ENCODE measurements around the gene NRG3. TPM values are rescaled to one million over a fixed set of nuclear protein-coding genes. Genes with fewer than 3 reads are reported as not detected.

Gene NRG3
- total RNA-seq, 1 experiment from 2014 or later = 0.66 TPM

- no peak overlapping the region for H3K27ac Mint-ChIP-seq (ENCODE audit: unreplicated experiment)
- DNase-seq = no peak
- ChIA-PET POLR2A (no interaction called here), CTCF (no interaction called here)
- no peak overlapping the region for H3K4me3 Mint-ChIP-seq (ENCODE audit: unreplicated experiment)
- H3K9me3 Mint-ChIP-seq (ENCODE audit: unreplicated experiment) = peaks cover 15% of the 10 kb centered on the region
- intact Hi-C loops (cut with micrococcal nuclease; ENCODE audit: unreplicated experiment) = no loop called here
- H3K36me3 ChIP-seq (ENCODE audit: control insufficient read depth, insufficient read depth, low read length) = no peaks in the 10 kb centered on the region
- no peaks in the 10 kb centered on the region; the same call in 1 of the 2 replicates for H3K9me3 ChIP-seq
- peaks cover 2% of the 10 kb centered on the region for H3K27me3 Mint-ChIP-seq (ENCODE audit: insufficient read depth, unreplicated experiment)
- no peaks in the 10 kb centered on the region for H3K4me1 ChIP-seq
- no peaks in the 10 kb centered on the region for H3K4me1 Mint-ChIP-seq (ENCODE audit: low read depth, unreplicated experiment)
- TF ChIP-seq CTCF (IDR thresholded peaks at IDR 0.05; ENCODE audit: insufficient read depth in 1 of 2, low read depth in 1 of 2, low read length in 1 of 2, severe bottlenecking in 1 of 2, unreplicated experiment in 1 of 2) = no peak
- BruUV-seq (replicated peaks) = no TSS peak
- H3K36me3 Mint-ChIP-seq (ENCODE audit: insufficient read depth, unreplicated experiment) = no peaks in the 10 kb centered on the region
- no peaks in the 10 kb centered on the region for H3K27me3 ChIP-seq (replicated peaks; ENCODE audit: control insufficient read depth, insufficient read depth, low read length)
- H3K4me3 ChIP-seq (ENCODE audit: low read depth, low read length) = no peak overlapping the region
Measured at GRCh38 chr10:82136103-82136502, 261.1 kb downstream of the NRG3 start.

- BruUV-seq (replicated peaks) = no TSS peak
- no peaks in the 10 kb centered on the region for H3K27me3 Mint-ChIP-seq (ENCODE audit: insufficient read depth, unreplicated experiment)
- H3K9me3 Mint-ChIP-seq (ENCODE audit: unreplicated experiment) = no peaks in the 10 kb centered on the region
- no peaks in the 10 kb centered on the region for H3K36me3 Mint-ChIP-seq (ENCODE audit: insufficient read depth, unreplicated experiment)
- Histone ChIP-seq H3K27me3 (replicated peaks; ENCODE audit: control insufficient read depth, insufficient read depth, low read length) (no peaks in the 10 kb centered on the region), H3K4me3 (ENCODE audit: low read depth, low read length) (no peak overlapping the region), H3K36me3 (ENCODE audit: control insufficient read depth, insufficient read depth, low read length) (no peaks in the 10 kb centered on the region), H3K4me1 (no peaks in the 10 kb centered on the region), H3K9me3 (no peaks in the 10 kb centered on the region)
- ChIA-PET POLR2A (no interaction called here), CTCF (no interaction called here)
- TF ChIP-seq CTCF (IDR thresholded peaks at IDR 0.05; ENCODE audit: insufficient read depth in 1 of 2, low read depth in 1 of 2, low read length in 1 of 2, severe bottlenecking in 1 of 2, unreplicated experiment in 1 of 2) = no peak
- H3K4me1 Mint-ChIP-seq (ENCODE audit: low read depth, unreplicated experiment) = no peaks in the 10 kb centered on the region
- no peak overlapping the region for H3K27ac Mint-ChIP-seq (ENCODE audit: unreplicated experiment)
- H3K4me3 Mint-ChIP-seq (ENCODE audit: unreplicated experiment) = no peak overlapping the region
- DNase-seq = no peak
- intact Hi-C loops (cut with micrococcal nuclease; ENCODE audit: unreplicated experiment) = no loop called here
Measured at GRCh38 chr10:82144153-82144552, 269.2 kb downstream of the NRG3 start.

- H3K36me3 Mint-ChIP-seq (ENCODE audit: insufficient read depth, unreplicated experiment) = no peaks in the 10 kb centered on the region
- BruUV-seq (replicated peaks) = no TSS peak
- H3K4me1 Mint-ChIP-seq (ENCODE audit: low read depth, unreplicated experiment) = no peaks in the 10 kb centered on the region
- DNase-seq = no peak
- ChIA-PET CTCF (no interaction called here), POLR2A (no interaction called here)
- no peaks in the 10 kb centered on the region for H3K9me3 ChIP-seq
- no peaks in the 10 kb centered on the region for H3K9me3 Mint-ChIP-seq (ENCODE audit: unreplicated experiment)
- H3K27ac Mint-ChIP-seq (ENCODE audit: unreplicated experiment) = no peak overlapping the region
- H3K4me1 ChIP-seq = no peaks in the 10 kb centered on the region
- H3K27me3 ChIP-seq (replicated peaks; ENCODE audit: control insufficient read depth, insufficient read depth, low read length) = no peaks in the 10 kb centered on the region
- intact Hi-C loops (cut with micrococcal nuclease; ENCODE audit: unreplicated experiment) = no loop called here
- no peak for TF ChIP-seq CTCF (IDR thresholded peaks at IDR 0.05; ENCODE audit: insufficient read depth in 1 of 2, low read depth in 1 of 2, low read length in 1 of 2, severe bottlenecking in 1 of 2, unreplicated experiment in 1 of 2)
- H3K4me3 Mint-ChIP-seq (ENCODE audit: unreplicated experiment) = no peak overlapping the region
- no peak overlapping the region for H3K4me3 ChIP-seq (ENCODE audit: low read depth, low read length)
- no peaks in the 10 kb centered on the region for H3K36me3 ChIP-seq (ENCODE audit: control insufficient read depth, insufficient read depth, low read length)
- H3K27me3 Mint-ChIP-seq (ENCODE audit: insufficient read depth, unreplicated experiment) = no peaks in the 10 kb centered on the region
Measured at GRCh38 chr10:82148764-82149163, 273.8 kb downstream of the NRG3 start.

All from Caco-2 (cell line).